Fibroblast of skin of abdomen (primary cell): Measurements from ENCODE around the gene ALKAL2.

Experiments used
- DNase-seq: peaks from one replicate; pipeline ENCODE4 v3.0.0-alpha.2; 2013

The ALKAL2 gene

DNA sequence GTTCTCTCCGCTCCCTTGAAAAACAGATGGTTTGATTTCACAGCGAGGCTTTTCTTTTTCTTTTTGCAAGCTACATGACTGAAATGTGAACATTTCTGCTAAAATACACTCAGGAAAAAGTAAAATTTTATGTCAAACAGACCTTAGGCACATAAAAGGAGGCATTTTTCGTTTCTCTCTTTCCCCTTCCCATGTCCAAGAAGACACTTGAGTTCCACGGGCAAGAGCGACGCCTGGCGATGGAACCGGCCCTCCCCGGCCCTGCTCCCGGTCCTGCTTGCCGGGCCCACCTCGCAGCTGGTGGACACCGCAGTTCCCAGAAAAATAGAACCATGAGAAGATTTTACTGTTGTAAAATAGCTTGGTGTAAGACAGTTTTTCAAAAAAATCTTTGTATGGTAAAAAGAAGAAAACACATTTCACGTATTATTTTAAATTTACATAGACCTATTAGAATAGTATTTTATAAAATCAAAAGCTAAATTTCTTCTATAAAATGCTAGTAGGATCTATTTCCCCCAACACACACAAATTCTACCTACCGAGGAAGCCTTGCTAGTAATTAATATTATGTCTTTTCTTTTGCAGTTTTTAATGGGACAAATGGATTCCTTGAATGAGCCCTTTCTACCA lies 2.3 kb upstream of the ALKAL2 start:
- DNase-seq, result peak; percentile 61

DNA sequence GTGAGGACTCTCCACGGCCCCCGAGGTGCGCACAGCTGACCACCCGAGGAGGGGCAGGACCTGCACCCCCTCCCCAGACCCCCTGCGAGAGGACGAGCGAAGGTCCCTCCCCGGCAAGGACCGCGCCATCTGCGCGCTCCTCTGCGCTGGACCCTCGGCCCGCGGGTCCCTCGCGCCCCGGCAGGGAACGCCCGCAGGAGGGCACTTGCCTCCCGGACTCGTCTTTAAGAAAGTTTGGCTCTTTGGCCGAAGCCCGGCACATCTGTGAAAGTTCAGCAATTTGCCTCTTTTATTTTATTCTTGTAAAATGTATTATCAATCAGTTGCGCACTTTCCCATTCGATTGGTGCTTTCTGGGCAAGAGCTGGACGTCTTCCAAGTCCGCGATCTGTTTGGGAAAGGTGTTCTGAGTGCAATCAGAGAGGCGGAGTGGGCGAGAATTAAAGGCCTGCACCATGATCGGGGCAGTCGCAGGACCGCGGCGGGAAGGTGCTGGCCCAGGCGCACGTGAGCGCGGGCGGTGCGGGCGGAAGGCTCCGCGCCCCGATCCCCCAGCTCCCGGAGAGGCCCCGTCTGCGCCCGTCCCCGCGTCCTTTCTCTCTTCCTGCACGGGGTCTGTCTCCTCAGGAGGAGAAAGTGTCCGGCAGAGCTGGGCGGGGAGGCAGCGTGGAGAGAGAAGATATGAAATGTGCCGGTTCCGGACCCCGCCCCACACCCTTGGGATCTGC lies 1.6 kb upstream of the ALKAL2 start:
- DNase-seq, result no peak

DNA sequence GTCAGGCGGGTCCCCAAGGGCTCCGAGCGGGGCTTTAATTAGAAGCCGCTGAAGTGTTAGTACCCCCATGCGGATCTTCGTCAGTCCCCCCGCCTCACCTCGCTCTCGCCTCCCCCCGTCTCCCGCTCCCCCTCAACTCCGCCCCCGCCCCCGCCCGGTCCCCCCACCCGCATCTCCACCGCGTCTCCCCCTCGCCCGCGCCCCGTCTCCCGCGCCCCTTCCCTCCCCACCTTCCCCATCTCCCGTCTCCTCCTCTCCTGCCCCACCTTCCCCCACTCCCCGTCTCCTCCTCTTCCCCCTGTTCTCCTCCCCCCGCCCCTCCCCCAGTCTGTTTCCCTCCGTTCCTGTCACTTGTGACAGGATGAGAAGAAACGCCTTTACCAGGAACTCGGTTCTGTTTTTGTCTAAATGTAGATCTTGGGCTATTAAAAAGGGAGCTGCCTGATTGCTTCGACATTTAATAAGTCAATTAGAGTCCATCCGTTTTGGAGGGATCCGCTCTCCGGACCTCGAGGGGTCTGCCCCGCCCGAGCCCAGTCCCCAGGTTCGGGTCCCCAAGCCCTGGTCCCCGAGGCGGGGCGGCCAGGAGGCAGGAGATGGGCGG lies 969 bp upstream of the ALKAL2 start:
- DNase-seq, result no peak

DNA sequence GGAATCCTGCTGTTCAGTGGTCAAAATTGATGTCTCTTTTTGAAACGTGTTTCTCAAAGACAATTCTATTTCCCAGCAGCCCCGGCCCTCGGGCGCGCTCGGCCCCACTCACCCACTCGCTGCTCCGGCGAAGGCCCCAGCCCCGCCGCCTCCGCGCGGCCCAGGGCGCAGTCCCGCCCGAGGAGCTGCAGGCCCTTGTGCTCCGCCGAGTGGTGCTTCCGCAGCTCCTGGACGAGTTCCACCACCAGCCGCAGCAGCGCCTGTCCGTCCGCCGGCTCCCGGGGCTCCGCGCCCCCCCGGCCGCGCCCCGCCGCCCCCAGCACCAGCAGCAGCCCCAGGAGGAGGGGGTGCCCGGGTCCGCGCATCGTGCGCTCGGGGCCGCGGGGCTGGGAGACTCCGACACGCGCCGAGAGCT lies 413 bp downstream of the ALKAL2 start:
- DNase-seq, result peak; percentile 29

DNA sequence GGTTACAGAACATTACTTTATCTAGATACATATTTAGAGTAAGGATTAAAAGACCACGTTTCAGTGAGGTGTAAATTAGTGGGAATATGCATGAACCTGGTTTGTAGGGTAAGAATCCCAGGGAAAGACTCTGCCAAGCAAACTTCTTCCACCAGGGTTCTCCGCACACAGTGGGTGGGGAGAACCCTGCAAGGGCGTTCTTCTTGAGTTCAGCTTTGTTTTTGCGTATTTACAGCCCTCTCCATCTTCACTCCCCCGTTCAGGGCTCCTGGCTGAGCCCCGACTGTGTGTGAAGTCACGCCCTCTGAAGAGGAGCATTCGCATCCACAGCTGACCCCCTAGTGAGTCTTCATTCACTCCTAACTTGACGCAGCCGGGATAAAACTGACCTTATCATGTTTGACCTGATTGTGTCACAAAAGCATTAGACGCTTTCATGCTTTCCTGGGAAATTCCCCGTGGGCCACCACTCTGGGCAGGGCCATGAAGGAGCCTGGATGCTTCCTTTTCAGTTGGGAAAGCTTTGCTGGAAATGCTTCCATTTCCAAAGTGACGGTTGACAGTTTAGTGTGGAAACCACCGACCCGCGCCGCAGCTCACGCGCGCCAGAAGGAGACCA lies 1.0 kb downstream of the ALKAL2 start:
- DNase-seq, result no peak

DNA sequence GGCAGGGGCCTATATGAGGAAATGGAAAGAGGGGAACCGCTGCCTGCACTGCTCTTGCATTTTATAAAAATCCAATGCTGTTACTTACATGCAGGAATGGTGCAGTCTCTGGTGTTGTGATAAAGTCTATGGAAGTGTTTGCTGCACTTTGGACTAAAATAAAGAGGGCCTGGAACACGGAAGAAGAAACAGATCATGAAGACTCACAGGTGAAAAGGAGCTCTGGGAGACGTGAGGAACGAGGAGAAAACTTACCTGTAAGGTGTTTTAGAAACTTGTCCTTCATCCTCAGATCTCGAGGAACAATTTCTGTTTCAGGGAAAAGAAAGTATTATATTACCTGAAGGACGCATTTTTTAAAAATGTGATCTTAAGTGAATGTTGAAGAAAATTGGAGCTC lies 1.9 kb downstream of the ALKAL2 start:
- DNase-seq, result no peak

DNA sequence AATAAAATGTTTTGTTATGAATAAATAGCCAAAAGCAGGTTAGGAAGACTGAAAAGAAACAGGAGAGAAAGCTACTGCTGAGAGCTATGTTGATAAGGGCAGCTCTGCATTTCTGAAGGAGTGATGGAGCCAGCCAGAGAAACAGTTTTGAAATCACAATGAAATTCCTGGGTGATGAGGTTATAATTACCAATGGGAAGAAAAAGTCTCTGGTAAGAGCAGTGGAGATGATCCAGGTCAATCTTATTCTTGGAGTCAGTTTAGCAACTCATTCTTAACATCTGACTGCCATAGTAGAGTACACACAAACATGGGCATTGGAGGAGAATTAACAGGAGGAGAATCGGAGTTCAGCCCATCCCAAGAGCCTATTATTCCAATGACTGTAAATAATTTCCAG lies 2.4 kb downstream of the ALKAL2 start:
- peak; percentile 70 for DNase-seq

DNA sequence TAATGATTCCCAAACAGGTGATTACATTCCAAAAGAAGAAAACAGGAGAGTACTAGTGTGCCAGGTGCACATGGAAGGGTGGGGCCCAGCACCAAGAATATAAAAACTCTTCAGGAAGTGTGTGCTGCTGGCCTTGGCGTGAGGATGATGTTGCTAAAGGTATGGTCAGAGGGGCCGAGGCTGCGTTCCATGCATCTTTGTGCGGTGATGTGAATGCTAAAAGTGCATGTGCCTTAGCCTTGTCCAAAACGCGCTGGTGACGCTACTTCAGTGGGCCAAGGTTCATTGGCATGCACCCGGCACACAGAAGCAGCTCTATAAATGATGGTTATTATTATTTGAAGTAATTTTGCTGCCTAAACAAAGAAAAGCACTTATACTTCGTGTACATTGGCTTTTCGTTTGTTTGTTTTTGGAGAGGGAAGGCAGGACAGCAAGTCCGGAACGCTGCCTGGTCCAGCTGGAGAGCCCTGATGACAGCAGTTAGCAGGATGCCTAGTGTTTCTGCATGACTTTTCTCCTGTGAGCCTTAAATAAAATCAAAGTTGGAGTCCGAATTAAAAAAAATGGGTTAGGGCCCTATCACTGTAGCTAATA lies 2.9 kb downstream of the ALKAL2 start:
- no peak for DNase-seq

DNA sequence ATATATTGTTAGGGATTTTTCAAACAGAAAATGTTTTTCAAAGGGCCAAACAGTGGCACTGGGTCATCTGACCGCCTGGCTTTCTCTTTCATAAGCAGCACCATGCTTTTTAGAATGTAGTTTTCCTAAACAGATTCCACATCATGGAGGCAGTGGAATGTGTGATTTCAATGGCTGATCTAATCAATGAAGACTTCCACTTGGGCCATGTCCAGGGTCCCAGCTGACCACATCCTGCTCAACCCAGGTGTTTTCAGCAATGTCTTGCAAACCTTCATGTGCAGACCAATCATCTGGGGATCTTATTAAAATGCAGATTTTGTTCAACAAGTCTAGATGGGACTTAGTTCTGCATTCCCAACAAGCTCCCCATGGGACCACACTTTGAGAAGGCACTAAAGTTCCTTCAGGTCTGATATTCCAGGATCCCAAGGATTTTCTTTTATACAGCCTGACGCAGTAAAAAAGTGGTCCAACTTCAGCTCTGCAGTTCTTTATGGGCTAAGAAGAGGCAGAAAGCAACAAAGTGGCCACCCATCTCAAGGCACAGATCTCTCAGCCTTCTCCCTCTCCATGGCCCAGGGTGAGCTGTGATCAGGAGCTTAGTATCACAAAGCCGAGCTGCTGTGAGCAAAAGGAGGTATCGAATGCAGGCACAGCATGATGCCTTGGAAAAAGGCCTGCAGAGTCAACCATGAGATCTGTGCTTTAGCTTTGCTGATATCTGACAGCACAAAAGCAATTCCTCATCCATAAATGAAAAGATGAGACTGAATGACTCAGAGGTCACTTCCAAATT lies 3.7 kb downstream of the ALKAL2 start:
- peak; percentile 33 for DNase-seq

DNA sequence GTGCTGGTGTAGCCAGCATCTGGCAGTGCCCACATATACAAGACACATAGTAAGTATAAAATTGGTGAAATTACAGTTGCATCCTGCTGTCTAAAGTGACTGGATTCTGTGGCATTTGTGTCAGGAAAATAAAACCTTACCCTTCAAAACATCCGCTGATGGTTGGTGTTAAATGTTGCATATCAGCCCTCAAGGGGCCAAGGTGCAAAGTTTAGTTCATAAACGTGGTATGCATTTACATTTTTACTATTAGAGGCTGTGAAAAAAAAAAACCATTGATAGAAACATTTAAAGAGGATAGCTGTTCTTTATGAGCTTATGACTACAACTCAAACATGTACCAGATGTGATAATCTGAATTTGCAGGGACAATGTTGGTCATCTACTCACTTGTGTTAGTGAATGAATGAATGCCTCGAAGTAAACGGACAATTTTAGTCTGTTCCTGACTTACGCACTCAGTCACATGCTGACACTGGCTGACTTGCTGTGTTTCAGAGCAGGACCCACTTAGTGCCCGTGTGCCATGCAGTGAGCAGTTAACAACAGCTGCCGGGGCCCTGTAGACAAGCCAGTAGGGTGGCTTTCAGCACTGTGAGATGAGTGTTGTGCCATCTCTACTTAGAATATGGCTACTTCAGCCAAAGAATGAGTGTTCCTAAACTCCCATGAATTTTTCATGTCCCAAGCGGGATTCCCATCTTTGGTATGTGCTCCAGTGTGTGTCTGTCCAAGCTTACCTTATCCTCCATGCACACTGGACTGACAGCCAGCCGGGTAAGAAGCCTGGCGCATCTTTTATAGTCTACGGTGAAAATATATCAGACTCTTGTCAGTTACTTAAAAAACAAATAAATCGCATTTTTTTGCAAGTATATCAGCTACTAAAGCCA lies 5.3 kb downstream of the ALKAL2 start:
- DNase-seq, result no peak

DNA sequence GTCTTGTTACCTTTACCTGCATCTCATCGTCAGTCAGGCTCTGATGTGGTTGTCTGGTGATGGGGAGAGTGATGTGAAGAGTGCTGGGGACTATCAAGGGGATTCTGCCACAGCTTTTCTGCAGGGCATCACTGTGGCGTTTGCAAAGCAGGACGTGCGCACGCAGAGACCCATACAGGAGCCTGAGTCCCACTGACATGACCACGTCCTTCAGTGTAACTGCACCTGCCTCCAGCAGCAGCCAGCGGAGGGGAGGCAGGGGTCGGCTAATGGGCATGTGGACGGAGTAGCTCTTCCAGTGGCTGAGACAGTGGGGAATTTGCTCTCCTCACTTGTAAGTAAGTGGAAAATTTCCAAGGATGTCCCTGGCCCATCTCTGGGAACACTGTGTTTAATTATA lies 6.5 kb downstream of the ALKAL2 start:
- no peak for DNase-seq

DNA sequence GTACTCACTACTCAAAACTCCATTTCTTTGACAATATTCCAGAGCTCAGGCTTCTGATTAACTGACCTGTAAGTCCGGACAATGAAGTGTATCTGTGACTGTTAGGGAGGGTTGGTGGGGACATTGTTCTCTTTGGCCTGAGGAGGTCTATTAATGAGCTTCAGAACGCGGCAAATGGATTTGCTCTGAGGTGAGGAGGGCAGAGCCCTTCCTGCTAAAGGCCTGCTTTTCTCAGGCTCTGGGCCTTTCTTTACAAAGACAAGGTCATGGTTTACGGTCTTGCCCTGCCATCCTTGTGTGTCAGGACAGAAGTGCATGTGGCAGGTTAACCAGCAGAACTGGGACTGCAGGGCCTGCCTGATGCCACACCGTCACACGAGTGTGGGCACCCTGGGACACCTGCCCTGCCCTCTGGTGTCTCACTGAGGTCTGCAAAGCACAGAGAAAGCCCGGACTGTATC lies 7.2 kb downstream of the ALKAL2 start:
- no peak for DNase-seq

DNA sequence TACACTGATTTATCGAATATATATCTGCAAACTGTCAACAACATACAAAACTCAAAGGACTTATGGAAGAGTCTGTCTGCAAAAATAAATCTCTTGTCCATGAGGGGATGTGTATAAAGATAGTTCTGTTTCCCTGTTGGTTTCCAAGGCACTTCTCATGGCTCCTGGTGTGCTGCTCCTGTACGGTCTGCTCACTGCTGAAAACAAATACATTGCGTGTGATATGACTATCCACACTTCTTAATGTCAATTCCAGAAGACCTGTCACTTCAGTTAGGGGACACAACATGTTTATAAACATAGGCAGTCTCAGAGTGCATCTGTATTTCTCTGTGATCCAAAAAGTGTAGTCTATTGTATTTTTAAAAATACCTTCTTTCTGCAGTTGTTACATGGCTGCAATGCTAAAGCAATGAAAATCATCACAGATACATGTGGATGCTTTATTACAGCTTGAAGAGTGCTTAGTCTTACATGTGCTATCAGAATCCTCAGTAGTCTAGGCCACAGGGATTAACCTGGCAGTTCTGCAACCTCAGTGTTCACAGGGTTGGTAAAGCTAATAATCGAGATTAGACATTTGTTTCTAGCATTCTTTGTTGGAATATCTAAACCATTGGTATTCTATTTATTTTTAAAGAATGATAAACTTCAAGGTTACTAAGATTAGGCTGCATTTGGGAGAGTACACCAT lies 7.8 kb downstream of the ALKAL2 start:
- no peak for DNase-seq

DNA sequence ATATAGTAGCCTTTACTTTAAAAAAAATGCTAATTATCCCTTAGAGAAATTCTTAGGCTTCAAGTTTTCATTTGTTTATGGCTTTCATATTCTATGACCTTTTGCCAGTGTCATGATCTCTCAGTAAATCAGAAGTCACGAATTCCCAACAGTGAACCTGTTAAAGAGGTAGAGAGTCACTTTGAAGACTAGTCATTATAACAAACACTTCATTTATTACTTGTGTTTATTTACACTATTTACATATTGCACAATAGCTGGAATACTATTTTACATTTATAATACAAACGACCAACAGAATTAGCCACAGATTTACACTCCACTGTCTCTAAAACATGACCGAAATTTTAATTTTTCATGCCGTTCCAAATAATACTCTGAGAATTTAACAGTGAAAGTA lies 8.5 kb downstream of the ALKAL2 start:
- no peak for DNase-seq

DNA sequence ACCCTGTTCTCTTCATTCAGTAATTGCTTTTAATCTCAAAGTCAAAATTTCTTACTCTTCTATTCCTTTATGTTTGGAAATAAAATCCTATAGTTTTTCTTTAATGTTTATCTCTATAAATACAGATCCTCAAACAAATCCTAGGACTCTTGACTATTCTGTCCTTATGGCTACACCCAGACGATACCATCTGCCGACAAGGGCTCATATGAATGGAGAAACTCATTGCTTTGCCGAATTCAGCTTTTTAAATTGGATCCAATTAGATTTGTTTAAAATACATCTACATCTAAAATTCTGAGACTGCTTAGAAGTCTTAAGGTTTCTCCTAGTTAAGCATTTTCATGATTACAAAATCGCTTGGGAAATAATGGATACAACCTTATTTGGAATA lies 9.0 kb downstream of the ALKAL2 start:
- DNase-seq, result no peak

DNA sequence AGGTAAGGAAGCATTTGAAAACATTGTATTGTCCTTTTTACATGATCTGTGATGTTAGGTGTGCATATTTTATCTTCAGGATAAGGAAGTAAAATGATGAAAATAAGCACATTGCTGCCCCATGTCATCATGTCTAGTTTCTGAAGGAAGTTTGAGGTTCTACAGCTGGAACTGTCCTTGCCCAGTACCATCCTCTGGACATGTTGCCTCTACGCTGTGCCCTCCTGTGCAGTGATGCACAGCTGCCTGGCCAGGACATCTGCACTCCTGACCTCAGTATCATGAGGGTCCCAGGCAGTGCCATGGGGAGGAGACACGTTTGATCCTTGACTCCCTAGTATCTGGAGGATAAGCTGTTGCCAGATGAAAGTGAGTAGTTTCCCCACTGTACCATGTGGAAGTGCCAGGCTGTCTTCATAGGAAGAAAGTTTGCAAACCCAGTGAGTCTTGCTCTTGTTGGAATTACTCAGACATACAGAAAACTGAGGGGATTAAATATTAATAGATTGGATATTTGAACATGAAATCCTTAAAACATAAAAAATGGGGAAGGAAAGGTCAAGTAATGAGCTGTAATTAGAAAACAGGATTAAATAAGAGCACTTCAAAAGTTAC lies 9.5 kb downstream of the ALKAL2 start:
- no peak for DNase-seq

DNA sequence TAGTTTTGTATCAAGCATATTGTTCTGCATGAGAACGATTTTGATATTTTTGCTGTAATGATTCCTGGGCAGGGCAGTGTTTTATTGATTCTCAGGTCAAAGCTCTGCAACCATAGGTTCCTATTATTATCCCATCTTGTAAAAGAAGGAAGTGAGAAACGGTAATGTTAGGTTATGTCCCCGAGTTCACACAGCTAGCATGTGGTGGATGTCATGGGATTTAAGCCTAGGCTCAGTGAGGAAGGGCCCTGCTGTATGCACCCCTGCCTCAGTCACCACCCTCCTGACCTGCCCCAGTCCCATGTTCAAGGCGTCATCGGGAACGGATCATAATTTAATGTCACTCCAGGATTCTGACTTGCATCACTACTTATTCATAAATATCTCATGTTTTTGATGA lies 12.4 kb downstream of the ALKAL2 start:
- no peak for DNase-seq

DNA sequence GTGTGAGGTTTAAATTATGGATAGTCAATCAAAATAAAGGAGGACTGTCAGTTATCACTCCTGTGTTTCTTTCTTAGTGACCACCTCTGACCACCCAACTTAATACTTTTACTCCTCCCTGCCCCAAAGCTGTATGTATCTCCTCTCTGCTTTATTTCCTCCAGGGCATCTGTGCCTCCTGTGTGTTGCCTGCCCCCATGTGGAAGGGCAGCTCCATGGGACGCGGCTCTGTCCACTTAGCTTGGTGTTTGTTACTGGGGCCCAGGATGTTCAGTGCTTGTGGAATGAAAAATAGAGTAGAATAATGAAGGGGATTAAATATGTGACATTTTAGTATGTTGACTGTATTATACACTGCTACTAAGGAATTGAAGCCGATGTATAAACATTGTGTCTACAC lies 13.4 kb downstream of the ALKAL2 start:
- DNase-seq, result no peak

DNA sequence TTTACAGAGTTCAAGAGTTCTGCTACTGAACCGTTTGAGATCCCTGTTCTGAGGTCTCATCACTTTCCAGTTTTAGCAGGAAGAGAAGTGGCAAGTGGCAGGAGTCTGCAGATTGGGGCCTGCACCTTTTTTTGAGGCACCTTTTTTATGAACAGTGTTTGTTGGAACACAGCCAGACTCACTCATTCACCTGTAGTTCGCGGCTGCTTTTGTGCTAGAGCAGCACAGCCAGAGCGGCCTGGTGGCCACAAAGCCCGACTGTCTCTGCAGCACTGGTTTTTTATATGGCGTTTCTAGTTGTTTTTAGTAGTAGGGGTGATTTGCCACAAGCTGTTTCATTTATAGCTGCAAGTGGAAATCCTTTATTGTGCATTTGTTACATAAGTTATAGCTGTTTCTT lies 14.6 kb downstream of the ALKAL2 start:
- DNase-seq, result no peak

DNA sequence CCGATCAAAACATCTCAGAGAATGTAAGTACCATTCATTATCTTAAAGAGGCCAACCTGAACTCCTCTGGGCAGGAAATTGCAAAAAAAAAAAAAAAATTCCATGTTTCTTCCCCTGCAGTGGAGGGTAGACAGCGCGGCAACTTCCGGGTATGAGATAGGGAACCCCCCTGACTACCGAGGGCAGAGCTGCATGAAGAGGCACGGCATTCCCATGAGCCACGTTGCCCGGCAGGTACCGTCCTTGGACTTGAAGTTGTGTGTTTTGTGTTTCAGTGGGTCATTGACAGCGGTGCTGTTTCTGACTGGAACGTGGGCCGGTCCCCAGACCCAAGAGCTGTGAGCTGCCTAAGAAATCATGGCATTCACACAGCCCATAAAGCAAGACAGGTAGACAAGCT lies 16.0 kb downstream of the ALKAL2 start:
- DNase-seq, result no peak
